Stimulated activated CD8-positive, alpha-beta memory T cell treated with anti-CD3 and anti-CD28 coated beads, Interleukin-4, amount 100 ng/mL, for 4 hours (primary cell): ENCODE data around the gene GNAI3.

Experiments
- DNase-seq, 2 donors: peaks; one replicate each; pipeline ENCODE4 v3.0.0-alpha.2; 2020; ENCODE audit warnings: low read depth in 2 of 2, low spot score in 1 of 2

GNAI3 gene

DNA sequence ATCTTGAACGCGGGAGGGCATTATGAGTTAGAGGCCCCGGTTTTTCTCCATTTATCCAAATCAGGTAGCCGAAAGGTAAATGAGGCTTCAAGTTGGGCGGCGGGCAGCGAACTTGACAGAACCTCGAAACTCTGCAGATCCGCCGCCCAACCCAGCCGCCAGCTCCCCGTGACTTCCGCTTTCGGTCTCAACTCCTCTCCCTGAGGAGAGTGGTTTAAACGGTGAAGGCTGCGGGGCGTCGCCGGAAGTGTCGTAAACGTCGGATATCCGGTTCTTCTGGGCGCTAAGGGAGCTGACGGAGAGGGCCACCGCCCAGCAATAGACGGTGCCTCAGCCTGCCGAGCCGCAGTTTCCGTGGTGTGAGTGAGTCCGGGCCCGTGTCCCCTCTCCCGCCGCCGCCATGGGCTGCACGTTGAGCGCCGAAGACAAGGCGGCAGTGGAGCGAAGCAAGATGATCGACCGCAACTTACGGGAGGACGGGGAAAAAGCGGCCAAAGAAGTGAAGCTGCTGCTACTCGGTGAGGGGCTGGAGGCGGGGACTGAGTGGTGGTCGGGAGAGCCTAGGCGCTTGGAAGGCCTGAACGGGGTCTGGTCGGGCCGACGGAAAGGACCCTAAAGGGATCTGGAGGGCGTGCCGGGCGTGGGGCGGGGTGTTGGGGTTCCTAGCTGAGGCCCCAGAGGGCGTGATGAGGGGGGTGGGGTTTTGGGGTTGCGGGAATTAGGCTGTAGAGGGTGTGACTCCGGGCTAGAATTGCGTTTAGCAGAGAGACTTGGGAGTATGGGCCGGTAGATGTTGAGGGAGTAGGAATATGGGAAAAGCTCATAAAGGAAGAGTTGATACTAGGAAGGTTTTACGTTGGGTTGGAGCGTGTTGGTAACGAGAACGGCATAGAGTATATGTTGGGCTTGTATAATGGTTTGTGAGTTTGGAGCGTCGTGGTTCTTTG, at the start of gene GNAI3:
Gene GNAI3, plus strand, starts transcription at position 295 of the 947 bp plus-strand sequence. Its CDS starts 106 bp downstream, at position 401.
- peak; percentile 93 to 94 for DNase-seq

DNA sequence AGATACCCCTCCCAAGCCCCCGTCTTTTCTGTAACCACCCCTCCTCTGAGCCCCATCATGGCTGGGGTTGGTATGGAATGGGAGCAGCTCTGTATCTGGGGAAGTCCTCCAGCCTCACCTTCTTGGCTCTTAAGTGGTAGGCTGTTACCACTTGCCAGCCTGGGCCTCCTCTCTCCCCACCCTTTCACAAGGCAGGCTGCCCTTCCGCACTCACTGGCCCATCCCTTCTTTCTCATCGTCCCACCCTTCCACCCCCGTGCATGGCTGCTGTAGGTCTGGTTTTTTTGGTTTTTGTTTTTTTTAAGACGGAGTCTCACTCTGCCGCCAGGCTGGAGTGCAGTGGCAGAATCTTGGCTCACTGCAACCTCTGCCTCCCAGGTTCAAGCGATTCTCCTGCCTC, 49.3 kb upstream of the GNAI3 start:
- DNase-seq: no peak

DNA sequence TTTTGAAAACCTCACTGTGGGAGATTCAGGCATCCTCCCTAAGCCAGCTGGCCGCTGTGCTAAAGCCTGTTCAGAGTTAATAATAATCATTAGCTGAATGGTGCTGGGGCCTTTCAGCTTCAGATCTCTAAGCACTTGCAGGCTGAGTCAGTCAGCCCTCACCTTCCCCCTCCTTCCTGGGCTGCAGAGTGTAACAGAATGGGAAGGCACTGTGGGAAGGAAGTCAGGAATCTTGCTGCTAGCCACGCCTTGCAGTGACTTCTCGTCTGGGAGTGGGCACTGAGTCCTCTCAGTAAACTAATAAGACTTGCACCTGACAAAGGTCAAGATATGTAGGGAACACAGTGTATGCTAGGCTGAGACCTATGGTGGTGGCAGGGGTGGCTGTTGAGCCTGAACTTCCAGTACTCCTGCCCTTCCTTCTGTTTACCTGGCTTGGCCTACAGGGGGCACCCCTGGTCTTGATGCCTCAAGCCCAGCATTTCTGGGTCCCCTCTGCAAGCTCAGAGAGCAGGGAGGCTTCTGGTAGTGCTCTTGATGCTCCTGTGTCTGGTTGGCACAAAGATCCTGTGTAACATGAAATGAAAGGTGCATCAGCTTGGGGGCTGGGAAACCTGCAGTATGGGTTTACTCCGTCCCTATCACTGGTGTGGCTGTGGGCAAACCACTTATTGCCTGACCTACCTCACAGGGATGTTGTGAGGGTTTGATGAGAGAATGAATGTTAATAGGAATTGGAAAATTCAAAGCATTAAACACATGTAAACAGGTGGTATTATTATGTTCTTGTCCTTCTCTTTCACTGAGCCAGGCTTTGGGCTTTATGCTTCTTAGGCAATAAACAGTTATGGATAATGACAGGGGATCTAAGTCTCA, 48.5 kb upstream of the GNAI3 start:
- DNase-seq: no peak

DNA sequence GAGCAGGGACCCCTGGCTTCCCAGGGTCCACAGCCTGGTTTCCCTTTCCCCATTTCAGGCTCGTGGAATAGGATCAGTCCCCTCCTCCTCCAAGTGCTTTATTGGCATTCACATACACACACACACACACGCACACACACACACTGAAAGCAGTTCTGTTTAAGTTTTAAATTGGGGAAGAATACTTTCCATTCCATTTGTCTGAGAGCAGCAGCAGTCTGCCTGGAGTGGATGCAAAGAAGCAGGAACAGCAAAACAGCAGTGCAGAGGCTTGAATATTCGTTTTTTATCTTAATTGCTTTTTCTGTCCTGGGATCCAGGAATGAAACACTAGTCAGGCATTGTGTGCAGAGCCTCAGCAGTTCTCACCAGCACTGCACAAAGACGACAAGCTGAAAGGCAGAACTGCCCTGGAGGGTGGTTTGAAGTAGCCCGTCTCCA, 47.5 kb upstream of the GNAI3 start:
- DNase-seq: no peak

DNA sequence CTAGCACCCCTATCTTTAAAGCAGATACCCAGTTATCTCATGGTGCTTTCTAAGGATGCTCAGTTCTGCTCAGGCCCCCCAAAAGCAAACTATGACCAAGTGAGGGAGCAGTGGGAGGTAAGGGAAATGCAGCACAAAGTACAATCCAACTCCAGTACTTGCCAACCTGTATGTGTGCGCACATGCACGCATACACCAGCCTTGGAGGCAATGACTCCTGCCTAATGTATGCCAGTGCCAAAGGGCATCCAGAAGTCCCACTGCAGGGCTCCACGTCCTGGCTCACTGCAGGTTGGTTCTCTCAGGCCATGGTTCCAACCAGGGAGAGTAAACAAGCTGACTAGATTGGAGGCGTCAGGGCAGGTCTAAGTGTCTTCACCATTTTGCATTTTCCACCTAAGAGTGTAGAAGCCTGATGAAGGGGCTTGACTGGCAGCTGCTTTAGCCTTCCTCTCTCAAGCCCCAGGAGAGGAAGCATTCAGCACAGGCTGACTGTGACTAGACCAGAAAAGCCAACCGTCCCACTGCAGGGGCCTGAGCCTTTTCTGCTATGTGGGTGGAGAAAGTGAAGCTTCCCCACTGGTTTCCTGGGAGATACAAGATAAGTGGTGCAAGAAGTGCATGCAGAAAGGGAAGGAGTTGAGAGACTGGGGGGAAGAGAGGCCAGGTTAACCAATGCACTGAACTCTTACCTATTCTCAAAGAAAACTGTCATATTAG, 46.6 kb upstream of the GNAI3 start:
- no peak for DNase-seq

DNA sequence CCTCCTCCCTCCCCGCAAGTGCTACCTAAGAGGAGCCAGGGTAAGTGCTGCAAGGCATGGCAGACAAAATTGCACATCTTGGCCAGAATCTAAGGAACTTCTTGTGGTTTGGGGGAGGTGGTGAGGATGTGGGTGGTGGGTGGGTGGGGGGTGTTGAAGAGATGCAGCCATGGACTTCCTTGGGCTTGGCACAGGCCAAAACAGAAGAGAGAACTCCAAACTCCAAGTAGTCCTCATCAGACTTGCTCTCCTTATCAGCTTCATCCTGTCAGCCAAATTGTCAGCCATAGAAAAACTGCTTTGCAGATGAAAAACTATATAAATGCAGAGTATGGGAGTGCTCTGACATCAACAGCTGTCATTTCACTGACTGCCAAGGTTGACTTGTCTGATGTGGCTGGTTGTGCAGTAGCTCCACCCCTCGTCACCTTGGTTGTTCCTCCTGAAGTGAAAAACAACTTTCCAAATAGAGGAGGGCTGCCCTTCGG, 46.0 kb upstream of the GNAI3 start:
- no peak for DNase-seq

DNA sequence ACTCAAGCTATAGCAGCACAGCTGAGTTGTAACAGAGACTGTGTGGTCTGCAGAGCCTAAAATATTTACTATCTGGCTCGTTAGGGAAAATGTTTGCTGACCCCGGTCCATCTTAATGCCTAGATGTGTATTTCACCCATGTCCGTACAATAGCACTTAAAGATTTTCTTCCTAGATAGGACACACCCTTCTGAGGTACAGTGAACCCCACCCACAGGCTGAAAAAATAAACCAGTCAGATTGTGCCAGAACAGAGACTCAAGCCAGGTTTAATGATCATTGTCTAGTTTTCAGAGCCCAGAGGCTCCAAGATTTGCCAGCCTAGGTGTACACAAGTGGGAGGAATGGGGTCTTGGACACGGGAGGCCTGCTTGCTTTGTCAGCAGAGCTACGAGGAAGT, 44.5 kb upstream of the GNAI3 start:
- no peak for DNase-seq

DNA sequence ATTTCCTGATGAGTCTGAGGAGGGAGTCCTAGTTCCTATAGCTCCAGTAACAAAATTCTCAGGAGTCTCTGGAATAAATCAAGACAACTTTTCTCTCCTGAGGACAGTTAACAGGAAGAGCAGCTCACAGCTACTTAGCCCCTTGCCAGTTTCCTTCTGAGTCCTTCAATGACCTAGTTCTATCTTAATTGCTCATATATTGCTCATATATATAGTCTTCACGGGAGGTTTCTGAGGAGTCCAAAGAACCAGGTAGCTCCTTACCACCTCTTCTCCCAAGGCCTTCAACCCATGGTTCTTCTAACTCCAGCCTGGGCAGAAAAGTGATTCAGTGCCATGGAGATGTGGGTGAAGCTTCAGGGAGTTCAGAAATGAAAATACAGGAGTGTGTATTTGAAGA, 43.4 kb upstream of the GNAI3 start:
- no peak for DNase-seq

DNA sequence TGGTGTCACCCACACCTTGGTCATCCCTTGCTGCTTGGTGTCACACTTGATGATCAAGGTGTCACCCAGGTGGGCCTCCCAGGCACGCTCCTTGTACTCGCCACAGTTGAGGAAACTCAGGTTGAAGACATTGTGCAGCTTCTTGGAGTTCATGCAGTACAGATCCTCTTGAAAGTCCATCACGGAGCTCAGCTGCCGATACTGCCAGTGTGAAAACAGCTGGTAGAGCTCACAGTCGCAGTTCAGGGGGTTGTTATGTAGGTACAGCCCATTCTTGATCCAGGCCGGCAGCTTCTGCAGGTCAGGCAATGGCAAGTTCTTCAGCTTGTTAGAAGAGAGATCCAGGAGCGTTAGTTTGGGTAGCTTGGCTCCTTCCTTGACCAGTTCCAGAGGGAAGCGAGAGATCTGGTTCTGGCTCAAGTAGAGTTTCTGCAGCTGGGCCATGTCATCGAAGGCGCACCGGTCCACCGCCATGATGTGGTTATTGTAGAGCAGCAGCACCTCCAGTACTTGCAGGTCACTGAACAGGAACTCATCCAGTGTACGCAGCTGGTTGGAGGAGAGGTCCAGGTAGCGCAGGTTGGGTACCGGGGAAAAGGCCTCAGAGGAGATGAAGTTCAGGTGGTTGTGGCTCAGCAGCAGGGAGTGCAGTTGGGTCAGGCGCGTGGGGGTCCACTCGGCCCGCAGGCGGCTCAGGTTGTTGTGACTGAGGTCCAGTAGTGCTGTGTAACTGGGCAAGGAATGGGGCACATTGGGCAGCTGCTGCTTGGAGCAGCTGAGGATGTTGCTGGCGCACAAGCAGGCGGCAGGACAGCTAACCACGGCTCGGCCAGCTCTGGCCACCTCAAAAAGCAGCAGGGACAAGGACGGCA, 40.2 kb upstream of the GNAI3 start:
- DNase-seq: no peak

DNA sequence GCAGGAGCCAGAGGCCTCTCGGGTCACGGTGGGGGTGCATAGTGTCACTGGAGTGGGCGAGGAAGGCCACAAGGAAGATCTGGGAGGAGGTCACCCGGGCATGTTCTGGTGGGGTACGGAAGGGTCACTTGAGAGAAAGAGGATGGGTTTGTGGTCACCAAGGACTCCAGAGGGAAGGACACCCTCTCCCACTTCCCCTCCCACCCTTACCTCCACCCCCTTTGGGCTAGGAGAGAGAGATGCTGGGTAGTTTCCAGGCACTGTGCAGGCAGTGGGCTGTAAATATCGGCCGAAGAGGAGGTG, 39.6 kb upstream of the GNAI3 start:
- no peak for DNase-seq

DNA sequence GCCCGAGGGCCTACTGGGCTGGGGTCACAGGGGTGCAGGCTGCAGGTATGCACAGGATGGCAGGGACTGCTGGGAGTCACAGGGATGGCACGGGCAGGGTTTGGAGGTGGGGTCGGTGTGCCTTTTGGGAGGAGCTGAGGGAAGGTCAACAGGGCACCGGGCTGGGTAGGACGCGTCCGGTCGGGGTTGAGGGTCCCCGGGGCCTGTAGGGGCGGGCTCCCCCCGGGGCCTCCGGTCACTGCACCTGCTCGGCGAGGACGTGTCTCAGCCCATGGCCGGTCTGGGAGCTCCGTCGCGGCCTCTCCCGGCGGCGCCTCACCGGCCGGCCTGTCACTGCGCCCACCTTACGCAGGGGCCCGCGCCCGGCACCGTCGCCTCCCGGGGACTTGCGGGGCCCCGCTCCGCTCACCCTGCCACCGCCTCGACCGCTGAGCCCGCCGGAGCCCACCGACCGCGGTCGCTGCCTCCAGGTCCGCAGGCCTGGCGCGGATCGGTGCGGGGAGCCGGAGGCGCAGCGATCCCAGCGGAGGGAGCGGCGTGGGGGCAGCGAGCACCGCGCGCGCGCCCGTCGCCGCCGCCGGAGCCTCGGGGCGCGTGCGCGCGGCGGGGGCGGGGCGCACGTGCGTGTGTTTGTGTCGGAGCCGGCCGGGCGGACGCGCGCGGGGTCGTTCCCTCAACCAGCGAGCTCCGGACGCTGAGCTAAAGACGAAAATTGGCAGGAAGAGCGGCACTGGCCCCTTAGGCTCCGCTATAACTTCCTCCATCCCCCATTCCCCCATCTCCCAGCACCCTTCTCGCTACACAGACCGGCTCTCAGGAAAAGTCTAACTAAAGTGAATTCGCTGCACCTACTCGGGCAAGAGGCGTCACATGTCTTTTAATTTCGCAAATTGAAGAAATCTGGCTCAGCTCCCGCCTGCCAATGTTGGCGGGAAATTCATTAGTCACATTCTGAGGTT, 39.0 kb upstream of the GNAI3 start, which contains the start of gene AMIGO1:
Gene AMIGO1, minus strand, starts transcription at position 552 of the 959 bp plus-strand sequence. CDS start 815 bp downstream, outside the sequence.
- DNase-seq: peak in 1 of 2 donors; percentile 37

DNA sequence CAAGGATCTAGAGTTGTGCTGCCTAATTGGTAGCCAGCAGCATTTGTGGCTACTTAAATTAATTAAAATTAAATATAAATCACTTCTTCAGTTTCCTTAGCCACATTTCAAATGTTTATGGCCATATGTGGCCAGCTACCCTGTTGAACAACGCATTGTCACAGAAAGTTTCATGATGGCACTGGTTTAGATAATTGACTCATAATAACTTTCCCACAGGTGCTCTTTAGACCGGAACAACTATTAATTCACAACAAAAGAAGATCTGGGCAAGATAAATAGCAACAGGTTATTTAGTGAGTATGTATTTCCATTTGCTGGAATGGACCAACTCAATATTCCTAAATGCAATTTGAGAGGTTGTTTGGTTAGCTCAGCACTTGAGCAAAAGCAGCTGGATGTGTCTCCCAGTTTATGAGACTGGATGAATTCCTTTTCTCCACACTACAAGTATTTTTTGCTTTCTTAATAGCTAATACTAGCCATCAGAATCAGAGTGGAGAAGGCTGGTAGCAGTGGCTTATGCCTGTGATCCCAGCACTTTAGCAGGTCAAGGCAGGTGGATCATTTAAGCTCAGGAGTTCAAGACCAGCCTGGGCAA, 35.2 kb upstream of the GNAI3 start:
- no peak for DNase-seq

DNA sequence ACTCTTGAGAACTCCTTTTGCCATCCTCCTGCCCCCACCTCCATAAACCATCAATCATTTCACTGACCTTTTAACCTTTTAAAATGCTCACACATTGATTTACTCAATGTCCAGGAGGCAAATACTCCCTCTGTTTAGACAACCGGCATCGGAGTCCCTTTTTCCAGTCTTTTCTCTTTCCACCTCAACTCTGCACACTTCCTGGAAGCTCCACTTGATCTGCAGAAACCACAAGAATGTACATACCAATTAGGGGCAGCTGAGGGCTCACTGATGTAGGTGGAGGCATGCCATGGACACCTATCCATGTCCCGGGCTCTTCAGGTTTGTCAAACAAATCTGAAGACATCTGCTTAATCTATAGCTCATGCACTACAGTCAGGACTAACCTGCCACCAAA, 33.6 kb upstream of the GNAI3 start:
- no peak for DNase-seq

DNA sequence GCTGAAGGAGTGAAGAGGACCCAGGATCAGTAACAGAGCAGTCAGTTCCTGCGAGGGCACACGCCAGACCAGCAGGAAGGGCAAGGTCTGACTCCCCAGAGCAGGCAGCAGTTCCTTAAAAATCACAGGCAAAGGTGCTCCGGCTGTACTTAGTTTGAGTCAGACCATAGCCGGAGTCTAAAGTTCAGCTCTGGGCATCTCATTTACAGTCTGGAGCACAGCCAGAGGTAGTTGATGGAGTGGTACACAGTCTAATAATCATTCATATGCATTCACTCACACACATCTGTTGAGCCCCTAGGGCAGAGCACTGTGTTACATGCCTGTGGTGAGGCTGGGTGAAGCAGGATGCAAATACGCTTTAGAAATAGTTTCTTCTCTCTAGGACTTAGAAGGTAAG, 31.5 kb upstream of the GNAI3 start:
- DNase-seq: no peak

DNA sequence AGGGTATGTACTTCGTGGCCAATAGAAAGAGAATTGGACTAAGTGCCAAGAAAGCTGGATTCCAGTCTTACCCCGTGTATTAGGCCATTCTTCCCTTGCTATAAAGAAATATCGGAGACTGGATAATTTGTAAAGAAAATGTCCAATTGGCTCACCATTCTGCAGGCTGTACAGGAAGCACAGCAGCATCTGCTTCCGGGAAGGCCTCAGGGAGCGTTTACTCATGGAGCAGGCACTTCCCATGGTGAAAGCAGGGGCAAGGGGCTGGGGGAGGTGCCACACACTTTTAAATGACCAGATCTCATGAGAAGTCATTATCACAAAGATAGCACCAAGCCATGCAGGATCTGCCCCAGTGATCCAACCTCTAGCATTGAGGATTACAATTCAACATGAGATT, 31.1 kb upstream of the GNAI3 start:
- no peak for DNase-seq

DNA sequence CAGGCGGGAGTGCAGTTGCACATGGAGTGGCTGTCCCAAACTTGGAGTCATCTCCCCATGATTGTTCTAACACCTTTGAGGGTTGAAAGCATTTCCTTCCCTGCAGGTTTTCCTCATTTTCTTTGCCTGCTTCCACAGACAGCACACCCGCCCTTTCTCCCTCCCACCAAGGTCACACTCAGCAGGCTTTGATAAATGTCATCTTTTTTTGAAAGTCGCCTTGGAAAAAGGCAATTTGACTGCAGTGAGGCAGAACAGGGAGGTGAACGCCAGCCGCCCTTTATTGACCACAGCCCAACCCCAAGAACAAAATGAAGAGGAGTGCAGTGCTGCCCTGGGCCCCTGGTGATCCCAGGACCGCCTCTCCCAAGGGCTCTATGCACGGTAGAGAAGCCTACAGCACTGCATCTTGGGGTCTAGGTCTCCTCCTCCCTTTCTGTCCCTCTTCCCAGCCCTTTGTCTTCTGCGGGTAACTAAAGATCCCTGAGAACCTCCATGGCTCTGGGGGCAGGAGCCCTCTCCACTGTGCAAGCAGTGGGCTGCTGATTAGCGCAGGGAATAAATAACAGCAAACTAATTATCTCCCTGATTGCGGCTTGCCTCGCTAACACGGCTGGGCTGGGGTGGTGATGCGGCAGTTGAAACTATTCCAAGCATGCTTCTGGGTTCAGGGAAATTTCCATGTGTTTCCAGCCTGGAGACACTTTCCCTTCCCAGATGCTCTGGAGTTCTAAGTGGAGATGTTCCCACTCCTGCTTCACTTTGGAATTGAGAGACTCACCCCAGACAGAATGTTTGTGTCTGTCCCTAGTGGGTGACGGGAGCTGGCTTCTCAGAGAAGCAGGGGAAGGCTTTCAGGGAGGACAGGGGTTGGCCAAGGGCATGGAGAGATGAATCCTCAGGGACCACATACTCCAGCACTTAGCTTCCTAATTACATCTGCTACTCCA, 27.1 kb upstream of the GNAI3 start:
- DNase-seq: no peak

DNA sequence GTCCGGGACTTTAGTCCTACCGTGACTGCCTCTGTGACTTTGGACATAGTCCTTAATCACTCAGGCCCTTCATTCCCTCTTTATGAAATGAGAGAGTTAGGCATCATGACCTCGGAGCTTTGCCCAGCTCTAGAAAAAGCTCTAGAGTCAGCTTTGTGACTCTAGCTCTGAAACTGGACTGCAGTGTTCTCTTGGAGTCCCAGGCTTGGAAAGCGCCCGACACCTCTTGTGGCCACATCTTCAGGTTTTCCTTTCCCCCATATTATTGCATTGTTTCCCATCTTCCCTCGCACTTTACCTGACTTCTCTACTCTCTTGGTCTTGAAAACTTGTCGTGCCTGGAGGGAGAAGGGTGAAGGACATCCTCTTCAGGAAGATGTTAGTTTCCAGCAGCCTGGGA, 26.4 kb upstream of the GNAI3 start:
- DNase-seq: no peak

DNA sequence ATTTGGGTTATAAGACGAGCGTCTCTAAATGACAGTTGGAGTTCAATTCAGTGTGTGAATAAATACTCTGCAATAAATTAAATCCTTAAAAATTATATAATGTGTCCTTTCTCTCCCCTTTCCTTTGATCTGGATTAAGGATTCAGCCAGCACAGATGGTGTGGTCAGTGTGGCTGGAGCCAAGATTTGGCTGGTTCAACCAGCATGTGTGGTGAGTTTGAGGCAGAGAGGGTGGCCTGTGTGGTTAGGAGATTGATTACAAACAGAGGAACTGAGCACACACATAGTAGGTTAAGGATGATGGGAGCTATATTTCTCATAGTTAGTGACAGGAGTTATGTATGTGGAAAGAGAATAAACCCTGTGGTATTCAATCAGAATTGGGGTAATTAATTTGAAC, 24.7 kb upstream of the GNAI3 start:
- no peak for DNase-seq
